A673 (cell line): ENCODE data around the gene RCVRN. TPM values are rescaled to one million over a fixed set of nuclear protein-coding genes. Genes with fewer than 3 reads are reported as not detected.

ENCODE experiments used
- BruUV-seq: library from RNA; stranded (reverse); fragments of 400-500 nt; replicated peaks from 2 replicates; lab custom pipeline; 2021; lab: Mats Ljungman, UMichigan
- CTCF ChIA-PET: fragments of 300-600 bp; sonication (Branson Sonifier 250); formaldehyde crosslinking; loops from one replicate; lab custom pipeline; 2022; ENCODE audit warnings: antibody characterized with exemption; lab: Charles Lee
- POLR2A ChIA-PET: fragments of 300-600 bp; sonication (Branson Sonifier 250); formaldehyde crosslinking; loops from one replicate; lab custom pipeline; 2022; ENCODE audit warnings: antibody characterized with exemption; ENCODE audit not compliant: low non-redundant PET; lab: Charles Lee
- DNase-seq: peaks from one replicate; pipeline ENCODE4 v3.0.0-alpha.2; 2015; ENCODE audit warnings: low spot score
- H3K27ac ChIP-seq: fragments of 200-600 bp; sonication (generic); 2 replicates; pipeline ENCODE4 v1.5.1; 2016; ENCODE audit warnings: mixed run types, low read depth, mild to moderate bottlenecking, mixed read lengths, antibody characterized with exemption, low read length; ENCODE audit not compliant: poor library complexity, severe bottlenecking
- H3K27me3 ChIP-seq: fragments of 200-600 bp; sonication (generic); replicated peaks from 2 replicates; pipeline ENCODE4 v1.6.1; 2017; ENCODE audit warnings: mixed run types, low read depth, mild to moderate bottlenecking, mixed read lengths, antibody characterized with exemption, low read length; ENCODE audit not compliant: insufficient read depth, poor library complexity
- H3K36me3 ChIP-seq: fragments of 200-600 bp; sonication (generic); 2 replicates; pipeline ENCODE4 v1.6.1; 2016; ENCODE audit warnings: mixed run types, mild to moderate bottlenecking, mixed read lengths, antibody characterized with exemption, low read length; ENCODE audit not compliant: insufficient read depth, poor library complexity, severe bottlenecking
- H3K4me1 ChIP-seq: fragments of 200-600 bp; sonication (generic); 2 replicates; pipeline ENCODE4 v1.6.1; 2017; ENCODE audit warnings: mixed run types, mild to moderate bottlenecking, mixed read lengths, antibody characterized with exemption, low read length; ENCODE audit not compliant: insufficient read depth, poor library complexity, severe bottlenecking
- H3K4me3 ChIP-seq: fragments of 200-600 bp; sonication (generic); 2 replicates; pipeline ENCODE4 v1.5.1; 2016; ENCODE audit warnings: low read depth, mixed run types, mild to moderate bottlenecking, mixed read lengths, low read length; ENCODE audit not compliant: poor library complexity, severe bottlenecking
- H3K9me3 ChIP-seq: fragments of 200-600 bp; sonication (generic); 2 replicates; pipeline ENCODE4 v1.6.1; 2016; ENCODE audit warnings: mixed run types, low read depth, mild to moderate bottlenecking, mixed read lengths, antibody characterized with exemption, low read length; ENCODE audit not compliant: poor library complexity, severe bottlenecking
- EZH2 ChIP-seq: fragments of 200-600 bp; sonication (generic); IDR thresholded peaks from 2 replicates; pipeline ENCODE4 v1.6.1; 2017; ENCODE audit warnings: borderline replicate concordance, low read depth, mild to moderate bottlenecking, mixed read lengths, antibody characterized with exemption, low read length; ENCODE audit not compliant: poor library complexity, severe bottlenecking
- intact Hi-C: fragments of 100-400 bp; cut with micrococcal nuclease; formaldehyde crosslinking; loops from one replicate; pipeline ENCODE4 v1.10.0; 2022; ENCODE audit not compliant: unreplicated experiment
- total RNA-seq: library from RNA; stranded (reverse); gene quantifications from 2 replicates; pipeline ENCODE4 v1.2.3, GENCODE V29; 2021
- TF ChIP-seq, protein P1 (sequence below): fragments of 300-800, 200-600 bp; sonication (generic); conservative IDR thresholded peaks from 2 replicates; pipeline ENCODE4 v1.5.1; 2017; ENCODE audit warnings: low read depth, mild to moderate bottlenecking, antibody characterized with exemption, low read length, moderate library complexity, mixed read lengths

Gene RCVRN
- total RNA-seq, 1 experiment from 2014 or later, result not detected

DNA sequence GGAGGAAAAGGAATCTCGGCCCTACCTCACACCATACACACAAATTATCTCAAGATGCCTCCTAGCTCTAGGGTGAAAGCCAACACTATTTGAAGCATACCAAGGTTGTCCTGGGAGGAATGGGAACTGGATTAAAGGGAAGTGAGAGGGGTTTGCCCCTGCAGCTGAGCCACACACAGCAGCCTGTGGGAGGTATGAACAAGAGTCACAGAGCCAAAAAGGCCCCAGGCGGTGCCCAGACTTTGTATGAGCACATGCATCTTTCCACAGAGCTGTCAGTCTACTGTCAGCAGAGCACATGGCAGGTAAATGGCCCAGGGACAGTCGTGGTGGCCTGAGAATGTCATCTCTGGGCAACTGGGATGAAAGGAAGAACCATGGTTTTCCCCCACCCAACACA, 31.0 kb upstream of the RCVRN start:
- POLR2A ChIA-PET, result no interaction called here
- H3K27me3 ChIP-seq, result no peaks in the 10 kb centered on the region
- CTCF ChIA-PET, result no interaction called here
- H3K4me1 ChIP-seq, result no peaks in the 10 kb centered on the region
- H3K36me3 ChIP-seq, result no peaks in the 10 kb centered on the region
- no peaks in the 10 kb centered on the region for H3K9me3 ChIP-seq
- H3K4me3 ChIP-seq, result no peak overlapping the region
- no peak for DNase-seq
- intact Hi-C loops, result no loop called here
- BruUV-seq, result no TSS peak
- no peak for TF ChIP-seq EZH2
- TF ChIP-seq, protein P1, sequence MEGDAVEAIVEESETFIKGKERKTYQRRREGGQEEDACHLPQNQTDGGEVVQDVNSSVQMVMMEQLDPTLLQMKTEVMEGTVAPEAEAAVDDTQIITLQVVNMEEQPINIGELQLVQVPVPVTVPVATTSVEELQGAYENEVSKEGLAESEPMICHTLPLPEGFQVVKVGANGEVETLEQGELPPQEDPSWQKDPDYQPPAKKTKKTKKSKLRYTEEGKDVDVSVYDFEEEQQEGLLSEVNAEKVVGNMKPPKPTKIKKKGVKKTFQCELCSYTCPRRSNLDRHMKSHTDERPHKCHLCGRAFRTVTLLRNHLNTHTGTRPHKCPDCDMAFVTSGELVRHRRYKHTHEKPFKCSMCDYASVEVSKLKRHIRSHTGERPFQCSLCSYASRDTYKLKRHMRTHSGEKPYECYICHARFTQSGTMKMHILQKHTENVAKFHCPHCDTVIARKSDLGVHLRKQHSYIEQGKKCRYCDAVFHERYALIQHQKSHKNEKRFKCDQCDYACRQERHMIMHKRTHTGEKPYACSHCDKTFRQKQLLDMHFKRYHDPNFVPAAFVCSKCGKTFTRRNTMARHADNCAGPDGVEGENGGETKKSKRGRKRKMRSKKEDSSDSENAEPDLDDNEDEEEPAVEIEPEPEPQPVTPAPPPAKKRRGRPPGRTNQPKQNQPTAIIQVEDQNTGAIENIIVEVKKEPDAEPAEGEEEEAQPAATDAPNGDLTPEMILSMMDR, result no peak
- H3K27ac ChIP-seq, result no peak overlapping the region

DNA sequence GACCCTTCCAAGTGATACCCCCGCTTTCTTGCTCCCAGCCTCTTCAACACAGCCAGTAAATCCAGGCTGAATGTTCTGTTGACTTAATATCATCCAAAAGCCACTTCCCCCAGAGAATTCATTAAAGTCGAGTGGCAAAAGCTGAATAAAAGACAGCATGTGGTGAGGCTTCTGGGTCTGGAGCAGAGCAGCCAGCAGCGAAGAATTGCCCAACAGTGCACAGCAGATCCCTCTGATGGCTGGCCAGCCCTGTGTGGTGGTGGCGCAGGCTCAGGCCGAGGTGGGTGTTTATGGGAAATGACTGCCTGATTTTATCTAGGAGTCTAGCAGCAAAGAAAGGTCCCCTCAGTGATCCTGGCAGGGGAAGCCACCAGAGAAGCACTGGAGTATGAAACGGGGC, 30.3 kb upstream of the RCVRN start:
- TF ChIP-seq, protein P1, result no peak
- TF ChIP-seq EZH2, result no peak
- H3K27me3 ChIP-seq, result no peaks in the 10 kb centered on the region
- CTCF ChIA-PET, result no interaction called here
- no peaks in the 10 kb centered on the region for H3K9me3 ChIP-seq
- no peaks in the 10 kb centered on the region for H3K36me3 ChIP-seq
- POLR2A ChIA-PET, result no interaction called here
- H3K4me1 ChIP-seq, result no peaks in the 10 kb centered on the region
- DNase-seq, result no peak
- no peak overlapping the region for H3K27ac ChIP-seq
- intact Hi-C loops, result no loop called here
- H3K4me3 ChIP-seq, result no peak overlapping the region
- BruUV-seq, result no TSS peak

DNA sequence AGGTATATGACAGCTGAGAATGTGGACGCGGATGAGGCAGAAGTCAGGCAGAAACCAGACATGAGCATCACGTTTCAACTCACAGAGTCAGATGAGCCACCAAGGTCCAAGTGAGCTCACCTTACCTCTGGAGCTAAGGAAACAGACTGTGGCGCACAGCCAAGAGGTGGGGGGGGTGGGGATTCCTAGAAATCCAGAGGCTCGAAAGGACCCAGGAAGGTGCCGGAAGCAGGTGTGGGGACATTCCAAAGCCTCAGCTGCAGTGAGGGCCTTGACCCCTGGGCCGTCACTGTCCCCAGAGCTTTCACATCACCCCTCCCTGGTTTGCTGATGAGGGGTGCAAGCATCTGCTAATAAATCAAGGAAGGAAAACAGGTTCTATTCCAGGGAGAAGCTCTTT, 29.3 kb upstream of the RCVRN start:
- ChIA-PET POLR2A (no interaction called here), CTCF (interaction anchor here (1.1 kb wide), 1 partner anchor 680 kb away, joined by 3 read pairs; no protein-coding TSS in a partner anchor)
- TF ChIP-seq EZH2, result no peak
- TF ChIP-seq, protein P1, result no peak
- H3K4me1 ChIP-seq, result no peaks in the 10 kb centered on the region
- H3K27ac ChIP-seq, result no peak overlapping the region
- intact Hi-C loops, result no loop called here
- H3K36me3 ChIP-seq, result no peaks in the 10 kb centered on the region
- no peak overlapping the region for H3K4me3 ChIP-seq
- no TSS peak for BruUV-seq
- no peaks in the 10 kb centered on the region for H3K27me3 ChIP-seq
- DNase-seq, result no peak
- H3K9me3 ChIP-seq, result no peaks in the 10 kb centered on the region
